SW480 (cell line): ENCODE results near the gene CISD3.
"Not testable (repeated sequence)": the region's sequence is repeated elsewhere in the genome, so short reads cannot be mapped to it uniquely, and the experiment has no call there.

Experiments
- DNase-seq: peaks from one replicate; pipeline ENCODE4 v3.0.0-alpha.2; 2016; ENCODE audit warnings: low spot score

CISD3 gene

GRCh38 chr17:38707678-38708351, 22.3 kb upstream of the CISD3 start:
- no peak for DNase-seq

- no peak for DNase-seq
Observed at GRCh38 chr17:38709104-38709820, 20.9 kb upstream of the CISD3 start.

- no peak for DNase-seq
Observed at GRCh38 chr17:38709864-38710603, 20.1 kb upstream of the CISD3 start.

- no peak for DNase-seq
Observed at GRCh38 chr17:38710604-38710962, 19.6 kb upstream of the CISD3 start.

- DNase-seq: no peak
Observed at GRCh38 chr17:38710985-38711384, 19.2 kb upstream of the CISD3 start.

- no peak for DNase-seq
Observed at GRCh38 chr17:38711792-38712571, 18.2 kb upstream of the CISD3 start.

GRCh38 chr17:38712593-38712992, 17.5 kb upstream of the CISD3 start:
- DNase-seq: no peak

GRCh38 chr17:38713456-38714075, 16.6 kb upstream of the CISD3 start:
- DNase-seq: no peak

- DNase-seq: no peak
Observed at GRCh38 chr17:38715216-38715943, 14.8 kb upstream of the CISD3 start.

- DNase-seq: no peak
Observed at GRCh38 chr17:38716368-38717005, 13.7 kb upstream of the CISD3 start.

- no peak for DNase-seq
Observed at GRCh38 chr17:38717139-38717745, 12.9 kb upstream of the CISD3 start.

- no peak for DNase-seq
Observed at GRCh38 chr17:38719289-38719942, 10.7 kb upstream of the CISD3 start.

GRCh38 chr17:38719943-38720641, 10.0 kb upstream of the CISD3 start:
- DNase-seq: no peak

GRCh38 chr17:38720941-38721340, 9.2 kb upstream of the CISD3 start:
- no peak for DNase-seq

GRCh38 chr17:38721802-38722201, 8.3 kb upstream of the CISD3 start:
- no peak for DNase-seq

- DNase-seq: no peak
Observed at GRCh38 chr17:38724337-38724988, 5.7 kb upstream of the CISD3 start.

GRCh38 chr17:38725066-38725465, 5.1 kb upstream of the CISD3 start:
- DNase-seq: no peak

- DNase-seq: not testable (repeated sequence)
Observed at GRCh38 chr17:38726145-38726544, 4.0 kb upstream of the CISD3 start.

- no peak for DNase-seq
Observed at GRCh38 chr17:38727736-38728135, 2.4 kb upstream of the CISD3 start.
